ENCODE results near the gene DEDD2. TPM values are rescaled to one million over a fixed set of nuclear protein-coding genes. Genes with fewer than 3 reads are reported as not detected.

The DEDD2 gene
- total RNA-seq, 1 experiment from 2014 or later = 45.6 TPM

GRCh38 chr19:42149447-42150202 lies 67.9 kb downstream of the DEDD2 start:
- Histone ChIP-seq H4K20me1 (ENCODE audit: insufficient read depth) (no peaks in the 10 kb centered on the region), H3K27me3 (ENCODE audit: insufficient read depth, low read depth) (peaks cover 68% of the 10 kb centered on the region)
- POLR2A ChIA-PET (ENCODE audit: unreplicated experiment) = no interaction called here

More at GRCh38 chr19:42149447-42150202, 67.9 kb downstream of the DEDD2 start:
- Histone ChIP-seq H3K4me3 (no peak overlapping the region), H3K36me3 (ENCODE audit: low read depth) (no peaks in the 10 kb centered on the region), H3K9me3 (ENCODE audit: insufficient read depth, low read depth) (no peaks in the 10 kb centered on the region), H2AFZ (no peak overlapping the region), H3K4me1 (replicated peaks; ENCODE audit: insufficient read depth) (no peaks in the 10 kb centered on the region), H3K27ac (no peak overlapping the region), H3K4me2 (no peak overlapping the region), H3K9me2 (ENCODE audit: insufficient read depth) (no peaks in the 10 kb centered on the region), H3K79me2 (ENCODE audit: low read depth) (no peaks in the 10 kb centered on the region), H3F3A (ENCODE audit: insufficient read depth, low read depth) (no peaks in the 10 kb centered on the region)
- DNase-seq = no peak
- CTCF ChIA-PET = no interaction called here
- intact Hi-C loops (cut with micrococcal nuclease; ENCODE audit: unreplicated experiment) = no loop called here
- TF ChIP-seq EZH2 (IDR thresholded peaks at IDR 0.05; ENCODE audit: low read depth) (no peak), CTCF (conservative IDR thresholded peaks at IDR 0.05) (no peak)
- no TSS peak for BruUV-seq (replicated peaks)

Other genes with a start within 250 kb of the DEDD2 start
- gene ATP1A3, start 223.4 kb downstream of the DEDD2 start, total RNA-seq (2021) = not detected in 2 replicates
- 0.96 and 1.1 TPM in 2 replicates for gene GRIK5, start 147.5 kb downstream of the DEDD2 start, total RNA-seq (2021)
- gene ZNF574, start 141.5 kb downstream of the DEDD2 start, total RNA-seq (2021) = 19.4 and 21.6 TPM in 2 replicates
- 2.9 and 3.5 TPM in 2 replicates for gene POU2F2, start 85.2 kb downstream of the DEDD2 start, total RNA-seq (2021)
- 13.4 and 13.9 TPM in 2 replicates for gene ZNF526, start 2.6 kb upstream of the DEDD2 start, total RNA-seq (2021)
- 37.4 and 44.6 TPM in 2 replicates for gene GSK3A, start 24.9 kb upstream of the DEDD2 start, total RNA-seq (2021)
- 57.4 and 79.1 TPM in 2 replicates for gene ERF, start 37.5 kb upstream of the DEDD2 start, total RNA-seq (2021)
- 58.1 and 60.7 TPM in 2 replicates for gene CIC, start 51.6 kb upstream of the DEDD2 start, total RNA-seq (2021)
- 0.85 and 1.1 TPM in 2 replicates for gene PRR19, start 84.5 kb upstream of the DEDD2 start, total RNA-seq (2021)
- gene PAFAH1B3, start 84.9 kb upstream of the DEDD2 start, total RNA-seq (2021) = 70.2 and 90.1 TPM in 2 replicates
- gene TMEM145, start 95.6 kb upstream of the DEDD2 start, total RNA-seq (2021) = 1.2 and 1.7 TPM in 2 replicates
- 40.6 and 49.0 TPM in 2 replicates for gene MEGF8, start 108.0 kb upstream of the DEDD2 start, total RNA-seq (2021)
- gene CNFN, start 172.6 kb upstream of the DEDD2 start, total RNA-seq (2021) = 4.9 and 7.8 TPM in 2 replicates
- gene LIPE, start 209.7 kb upstream of the DEDD2 start, total RNA-seq (2021) = 10.7 and 12.7 TPM in 2 replicates
- 0.41 TPM in 1 of 2 replicates, not detected in the other for gene CXCL17, start 225.3 kb upstream of the DEDD2 start, total RNA-seq (2021)